Osteoblast (primary cell): ENCODE results near the gene SDR42E2. TPM values are rescaled to one million over a fixed set of nuclear protein-coding genes. Genes with fewer than 3 reads are reported as not detected.

Experiments used
- DNase-seq: peaks from one replicate; pipeline ENCODE4 v3.0.0; 2011; ENCODE audit warnings: low spot score, mixed read lengths; ENCODE audit not compliant: insufficient read length; ENCODE audit errors: missing footprints
- H2AFZ ChIP-seq: 2 replicates; pipeline ENCODE4 v1.6.0; 2011; ENCODE audit warnings: mild to moderate bottlenecking, low read length
- H3K27ac ChIP-seq: 2 replicates; pipeline ENCODE4 v1.5.1; 2011; ENCODE audit warnings: mild to moderate bottlenecking, low read depth, low read length, moderate library complexity
- H3K27me3 ChIP-seq: 2 replicates; pipeline ENCODE4 v1.6.0; 2012; ENCODE audit warnings: mild to moderate bottlenecking, control low read depth, inconsistent platforms, low read length, moderate library complexity; ENCODE audit not compliant: insufficient read depth
- H3K36me3 ChIP-seq: 2 replicates; pipeline ENCODE4 v1.5.1; 2011; ENCODE audit warnings: mild to moderate bottlenecking, low read length, control low read depth, moderate library complexity; ENCODE audit not compliant: insufficient read depth
- H3K4me1 ChIP-seq: 2 replicates; pipeline ENCODE4 v1.5.1; 2011; ENCODE audit warnings: mild to moderate bottlenecking, low read length, control low read depth, moderate library complexity; ENCODE audit not compliant: insufficient read depth
- H3K4me2 ChIP-seq: 2 replicates; pipeline ENCODE4 v1.6.0; 2011; ENCODE audit warnings: mild to moderate bottlenecking, low read length; ENCODE audit not compliant: insufficient read depth
- H3K4me3 ChIP-seq: fragments of 200-600 bp; sonication (generic); 3 replicates; pipeline ENCODE4 v1.5.1; 2012; ENCODE audit warnings: mild to moderate bottlenecking, low read length, inconsistent platforms; ENCODE audit not compliant: insufficient read depth
- H3K79me2 ChIP-seq: 2 replicates; pipeline ENCODE4 v1.6.0; 2012; ENCODE audit warnings: mild to moderate bottlenecking, low read length, control low read depth, inconsistent platforms; ENCODE audit not compliant: insufficient read depth
- H3K9me3 ChIP-seq: 2 replicates; pipeline ENCODE4 v1.5.1; 2011; ENCODE audit warnings: low read depth, low read length, control low read depth
- H4K20me1 ChIP-seq: 2 replicates; pipeline ENCODE4 v1.6.0; 2012; ENCODE audit warnings: mild to moderate bottlenecking, low read length, control low read depth; ENCODE audit not compliant: insufficient read depth
- total RNA-seq: library from RNA; depleted of rRNA; stranded (reverse); fragments of >200 nt; gene quantifications from 2 replicates; pipeline ENCODE4 v1.2.3, GENCODE V29; 2012
- TF ChIP-seq, protein P1 (sequence below): IDR thresholded peaks from 2 replicates; pipeline ENCODE4 v1.5.1; 2011; ENCODE audit warnings: mild to moderate bottlenecking, low read depth, low read length, moderate library complexity; ENCODE audit errors: extremely low read depth

Gene SDR42E2
- total RNA-seq, 1 donor: not detected

DNA sequence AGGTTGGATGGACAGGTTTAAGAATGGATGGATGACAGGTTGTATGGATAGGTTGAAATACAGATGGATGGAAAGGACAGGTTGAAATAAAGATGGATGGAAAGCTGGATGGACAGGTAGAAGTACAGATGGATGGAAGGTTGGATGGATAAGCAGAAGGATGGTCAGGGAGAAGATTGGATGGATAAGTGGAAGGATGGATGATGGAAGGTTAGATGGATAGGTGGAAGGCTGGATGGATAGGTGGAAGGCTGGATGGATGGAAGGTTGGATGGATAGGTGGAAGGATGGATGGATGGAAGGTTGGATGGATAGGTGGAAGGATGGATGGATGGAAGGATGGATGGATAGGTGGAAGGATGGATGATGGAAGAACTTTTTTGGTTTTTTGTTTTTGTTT, 905 bp upstream of the SDR42E2 start:
- TF ChIP-seq, protein P1, sequence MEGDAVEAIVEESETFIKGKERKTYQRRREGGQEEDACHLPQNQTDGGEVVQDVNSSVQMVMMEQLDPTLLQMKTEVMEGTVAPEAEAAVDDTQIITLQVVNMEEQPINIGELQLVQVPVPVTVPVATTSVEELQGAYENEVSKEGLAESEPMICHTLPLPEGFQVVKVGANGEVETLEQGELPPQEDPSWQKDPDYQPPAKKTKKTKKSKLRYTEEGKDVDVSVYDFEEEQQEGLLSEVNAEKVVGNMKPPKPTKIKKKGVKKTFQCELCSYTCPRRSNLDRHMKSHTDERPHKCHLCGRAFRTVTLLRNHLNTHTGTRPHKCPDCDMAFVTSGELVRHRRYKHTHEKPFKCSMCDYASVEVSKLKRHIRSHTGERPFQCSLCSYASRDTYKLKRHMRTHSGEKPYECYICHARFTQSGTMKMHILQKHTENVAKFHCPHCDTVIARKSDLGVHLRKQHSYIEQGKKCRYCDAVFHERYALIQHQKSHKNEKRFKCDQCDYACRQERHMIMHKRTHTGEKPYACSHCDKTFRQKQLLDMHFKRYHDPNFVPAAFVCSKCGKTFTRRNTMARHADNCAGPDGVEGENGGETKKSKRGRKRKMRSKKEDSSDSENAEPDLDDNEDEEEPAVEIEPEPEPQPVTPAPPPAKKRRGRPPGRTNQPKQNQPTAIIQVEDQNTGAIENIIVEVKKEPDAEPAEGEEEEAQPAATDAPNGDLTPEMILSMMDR: no peak
- Histone ChIP-seq H4K20me1 (no peaks in the 10 kb centered on the region), H3K4me3 (no peak overlapping the region), H3K79me2 (no peaks in the 10 kb centered on the region), H3K9me3 (no peaks in the 10 kb centered on the region), H3K4me2 (no peak overlapping the region), H3K27ac (no peak overlapping the region), H3K4me1 (no peaks in the 10 kb centered on the region), H2AFZ (no peak overlapping the region), H3K36me3 (no peaks in the 10 kb centered on the region), H3K27me3 (peaks cover 7% of the 10 kb centered on the region)
- no peak for DNase-seq

DNA sequence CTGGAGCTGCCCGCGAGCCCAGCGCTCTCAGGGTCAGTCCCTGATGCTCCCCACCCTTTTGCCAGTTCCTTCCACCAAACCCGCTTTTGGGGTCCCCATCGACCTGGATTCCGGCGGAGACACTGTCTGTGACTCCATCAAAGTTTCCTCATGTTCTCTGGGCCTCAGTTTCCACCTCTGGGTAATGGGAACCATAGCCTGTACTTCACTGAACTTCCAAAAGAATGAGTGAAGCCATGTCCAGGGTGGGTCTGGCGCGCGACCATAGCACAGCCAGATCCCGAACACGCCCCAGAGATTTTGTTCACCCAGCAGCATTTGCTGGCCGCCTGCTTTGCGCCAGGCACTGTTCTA, 327 bp downstream of the SDR42E2 start:
- Histone ChIP-seq H3K36me3 (no peaks in the 10 kb centered on the region), H3K27me3 (peaks cover 7% of the 10 kb centered on the region), H3K9me3 (no peaks in the 10 kb centered on the region), H3K4me1 (no peaks in the 10 kb centered on the region), H3K4me3 (no peak overlapping the region), H3K4me2 (no peak overlapping the region), H2AFZ (no peak overlapping the region), H4K20me1 (no peaks in the 10 kb centered on the region), H3K79me2 (no peaks in the 10 kb centered on the region), H3K27ac (no peak overlapping the region)
- DNase-seq: no peak
- TF ChIP-seq, protein P1: no peak

DNA sequence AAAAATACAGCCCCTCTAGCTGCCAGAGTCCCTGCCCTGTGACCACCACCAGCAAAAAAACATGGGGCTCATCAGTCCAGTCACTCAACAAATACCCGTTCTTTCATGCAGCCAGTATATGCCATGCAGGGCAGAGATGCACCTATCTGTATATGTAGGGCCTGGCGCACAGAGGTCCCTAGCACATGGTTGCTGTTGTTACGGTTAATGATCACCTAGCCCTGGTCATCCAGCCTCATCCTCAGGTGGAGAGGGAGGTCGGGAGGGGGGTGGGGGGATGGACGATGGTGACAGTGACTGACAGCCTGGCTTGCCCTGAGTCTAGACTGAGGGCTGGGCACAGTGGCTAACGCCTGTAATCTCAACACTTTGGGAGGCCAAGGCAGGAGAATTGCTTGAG, 1.5 kb downstream of the SDR42E2 start:
- H3K4me3 ChIP-seq: no peak overlapping the region
- no peaks in the 10 kb centered on the region for H3K36me3 ChIP-seq

DNA sequence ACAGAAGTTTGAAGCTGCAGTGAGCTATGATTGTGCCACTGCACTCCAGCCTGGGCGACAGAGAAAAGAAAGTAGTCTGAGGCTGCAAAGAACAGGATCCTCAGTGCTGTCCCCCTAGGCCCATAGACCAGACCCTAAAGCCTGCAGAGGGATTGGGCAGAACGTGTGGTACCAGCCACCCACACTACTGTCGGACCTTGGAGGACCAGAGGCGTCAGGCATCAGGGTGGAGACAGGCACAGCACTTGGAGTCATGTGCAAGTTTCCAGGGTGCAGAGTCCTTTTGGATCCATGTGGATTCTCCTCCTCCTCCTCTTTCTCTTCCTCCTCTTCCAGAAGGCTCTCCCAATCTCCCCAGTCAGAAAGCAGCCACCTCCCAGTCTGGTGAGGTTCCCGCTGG, 2.2 kb downstream of the SDR42E2 start:
- H4K20me1 ChIP-seq: no peaks in the 10 kb centered on the region
- no peak for DNase-seq
- H3K4me2 ChIP-seq: no peak overlapping the region
- H3K27me3 ChIP-seq: peaks cover 7% of the 10 kb centered on the region
- no peak overlapping the region for H2AFZ ChIP-seq
- no peaks in the 10 kb centered on the region for H3K36me3 ChIP-seq
- H3K4me1 ChIP-seq: no peaks in the 10 kb centered on the region
- H3K27ac ChIP-seq: no peak overlapping the region
- no peaks in the 10 kb centered on the region for H3K9me3 ChIP-seq
- TF ChIP-seq, protein P1: no peak
- H3K4me3 ChIP-seq: no peak overlapping the region
- no peaks in the 10 kb centered on the region for H3K79me2 ChIP-seq

More for the DNA sequence above, 1.5 kb downstream of the SDR42E2 start:
- Histone ChIP-seq H3K9me3 (no peaks in the 10 kb centered on the region), H2AFZ (no peak overlapping the region), H3K27ac (no peak overlapping the region), H4K20me1 (no peaks in the 10 kb centered on the region), H3K27me3 (peaks cover 7% of the 10 kb centered on the region), H3K4me2 (no peak overlapping the region), H3K4me1 (no peaks in the 10 kb centered on the region), H3K79me2 (no peaks in the 10 kb centered on the region)
- no peak for DNase-seq
- TF ChIP-seq, protein P1: no peak
